GM21529 (cell line): Measurements from ENCODE around the gene USP30.
A peak's percentile ranks its signal among the peaks of the same experiment; 100 is the strongest.
"Not testable (repeated sequence)": the region's sequence is repeated elsewhere in the genome, so short reads cannot be mapped to it uniquely, and the experiment has no call there.

Experiments used
- ATAC-seq: cut with Tn5 transposase; IDR thresholded peaks from one replicate; pipeline ENCODE4 v1.9.1; 2021; ENCODE audit not compliant: unreplicated experiment

The USP30 gene

GRCh38 chr12:109049794-109050193, 2.6 kb upstream of the USP30 start:
- ATAC-seq = not testable (repeated sequence)

- no peak for ATAC-seq
Observed at GRCh38 chr12:109052097-109052413, 321 bp upstream of the USP30 start.

- ATAC-seq = peak; percentile 46
Observed at GRCh38 chr12:109053382-109054123, 1.2 kb downstream of the USP30 start.

GRCh38 chr12:109054124-109054513, 1.7 kb downstream of the USP30 start:
- ATAC-seq = not testable (repeated sequence)

- no peak for ATAC-seq
Observed at GRCh38 chr12:109054520-109054919, 2.1 kb downstream of the USP30 start.

- no peak for ATAC-seq
Observed at GRCh38 chr12:109056891-109057290, 4.5 kb downstream of the USP30 start.

- ATAC-seq = no peak
Observed at GRCh38 chr12:109057376-109057775, 5.0 kb downstream of the USP30 start.

GRCh38 chr12:109058773-109059172, 6.4 kb downstream of the USP30 start:
- ATAC-seq = no peak

- ATAC-seq = no peak
Observed at GRCh38 chr12:109064143-109064542, 11.8 kb downstream of the USP30 start.

GRCh38 chr12:109065154-109065852, 12.9 kb downstream of the USP30 start:
- no peak for ATAC-seq

GRCh38 chr12:109065853-109066193, 13.4 kb downstream of the USP30 start:
- no peak for ATAC-seq

GRCh38 chr12:109069307-109070271, 17.2 kb downstream of the USP30 start:
- no peak for ATAC-seq

- ATAC-seq = no peak
Observed at GRCh38 chr12:109074866-109075265, 22.5 kb downstream of the USP30 start.

- ATAC-seq = no peak
Observed at GRCh38 chr12:109082751-109083150, 30.4 kb downstream of the USP30 start.

GRCh38 chr12:109084425-109084824, 32.0 kb downstream of the USP30 start:
- ATAC-seq = no peak

GRCh38 chr12:109085590-109085989, 33.2 kb downstream of the USP30 start:
- ATAC-seq = no peak

- no peak for ATAC-seq
Observed at GRCh38 chr12:109087250-109087649, 34.9 kb downstream of the USP30 start.

GRCh38 chr12:109088818-109089217, 36.4 kb downstream of the USP30 start:
- ATAC-seq = no peak

- no peak for ATAC-seq
Observed at GRCh38 chr12:109089683-109090082, 37.3 kb downstream of the USP30 start.

GRCh38 chr12:109092497-109093021, 40.2 kb downstream of the USP30 start:
- no peak for ATAC-seq
